H1 (cell line): Measurements from ENCODE around the gene OPRD1. TPM values are rescaled to one million over a fixed set of nuclear protein-coding genes. Genes with fewer than 3 reads are reported as not detected.

Source experiments
- CTBP2 ChIP-seq: IDR thresholded peaks from 2 replicates; pipeline ENCODE4 v1.7.0; 2011; ENCODE audit warnings: borderline replicate concordance, mild to moderate bottlenecking, moderate library complexity, mixed read lengths, low read length; ENCODE audit not compliant: insufficient read depth, insufficient read length
- KDM5A ChIP-seq: fragments of 200-600 bp; IDR thresholded peaks from 2 replicates; pipeline ENCODE4 v1.7.1; 2012; ENCODE audit warnings: mild to moderate bottlenecking, low read length, inconsistent platforms, mixed read lengths
- PHF8 ChIP-seq: fragments of 200-600 bp; sonication (generic); conservative IDR thresholded peaks from 2 replicates; pipeline ENCODE4 v1.7.1; 2012; ENCODE audit warnings: low read depth, mild to moderate bottlenecking, inconsistent platforms, low read length, moderate library complexity
- POU5F1 ChIP-seq: IDR thresholded peaks from 2 replicates; pipeline ENCODE4 v1.6.1; 2011; ENCODE audit warnings: low read depth, mild to moderate bottlenecking, low read length, moderate library complexity
- SRF ChIP-seq: IDR thresholded peaks from 2 replicates; pipeline ENCODE4 v1.6.1; 2011; ENCODE audit warnings: mild to moderate bottlenecking, low read depth, low read length, moderate library complexity
- SUZ12 ChIP-seq: fragments of 200-600 bp; sonication (generic); IDR thresholded peaks from 2 replicates; pipeline ENCODE4 v1.6.1; 2012; ENCODE audit warnings: mild to moderate bottlenecking, inconsistent platforms, low read length, moderate library complexity, mixed read lengths
- YY1 ChIP-seq: IDR thresholded peaks from 2 replicates; pipeline ENCODE4 v1.6.1; 2011; ENCODE audit warnings: low read depth, mild to moderate bottlenecking, low read length
- polyA plus RNA-seq, 7 experiments: library from polyadenylated mRNA; depleted of rRNA in 3 of 7; stranded (reverse) in 5 of 7; unstranded in 2 of 7; fragments of >200 nt in 5 of 7; fragments of 200-250 nt in 2 of 7; gene quantifications; 1 replicate in 5 of 7; 2 replicates in 1 of 7; 4 replicates in 1 of 7; pipeline versions ENCODE4 v1.2.1 to v1.2.3, GENCODE V29; 2011 to 2013; ENCODE audit warnings: missing spikeins in 2 of 7, mixed read lengths in 2 of 7
- total RNA-seq: library from RNA; stranded (reverse); fragmentation: NEBNext Ultra II Directional; extraction: Animal tissue kit (Norgen Biotek cat#: 25700); gene quantifications from 2 replicates; pipeline ENCODE4 v1.2.1, GENCODE V29; 2021
- TF ChIP-seq, protein P1 (sequence below): fragments of 300-600 bp; sonication (generic); IDR thresholded peaks from 2 replicates; pipeline ENCODE4 v1.7.1; 2012; ENCODE audit warnings: low read length, moderate library complexity, mild to moderate bottlenecking, inconsistent platforms; ENCODE audit not compliant: insufficient replicate concordance

Gene OPRD1
- total and polyA plus RNA-seq, 2 of the 8 experiments (the other 6 are each of a cell fraction or from before 2014, with no cell fraction given) = 2.6 to 3.7 TPM

DNA sequence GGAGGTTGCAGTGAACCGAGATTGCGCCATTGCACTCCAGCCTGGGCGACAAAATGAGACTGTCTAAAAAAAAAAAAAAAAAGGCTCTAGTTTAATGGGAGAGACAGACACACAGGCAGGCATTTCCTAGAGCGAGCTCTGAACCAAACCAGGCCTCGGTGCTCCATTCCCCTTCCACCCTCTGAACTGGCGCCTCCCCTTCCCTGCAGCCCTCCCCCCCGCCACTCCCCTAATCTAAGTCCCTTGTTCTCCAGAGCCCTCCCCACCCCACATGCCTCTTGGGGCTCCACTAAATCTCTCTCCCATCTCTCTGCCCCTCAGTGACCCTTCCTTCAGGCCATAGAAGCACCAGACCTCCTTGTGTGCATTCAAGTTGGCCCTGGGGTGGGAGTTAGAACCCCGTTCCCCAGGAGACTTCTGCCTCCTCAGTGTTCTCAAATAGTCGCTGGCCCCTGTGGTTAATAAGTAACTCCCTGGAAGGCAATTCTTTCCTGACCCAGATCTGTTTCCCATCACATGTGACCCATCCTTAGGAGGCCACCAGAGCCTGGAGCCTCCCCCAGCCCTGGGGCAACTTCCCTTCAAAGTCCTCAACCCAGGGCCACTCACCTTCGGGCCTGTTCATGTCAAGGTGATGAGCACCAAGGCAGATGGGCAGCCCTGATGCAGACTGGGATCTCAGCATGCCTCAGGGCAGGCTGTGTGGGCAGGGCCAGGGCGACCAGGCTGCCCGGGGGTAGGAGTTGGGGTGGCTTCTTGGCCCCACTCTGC is 59.8 kb downstream of the OPRD1 start (continued):
- TF ChIP-seq, protein P1, sequence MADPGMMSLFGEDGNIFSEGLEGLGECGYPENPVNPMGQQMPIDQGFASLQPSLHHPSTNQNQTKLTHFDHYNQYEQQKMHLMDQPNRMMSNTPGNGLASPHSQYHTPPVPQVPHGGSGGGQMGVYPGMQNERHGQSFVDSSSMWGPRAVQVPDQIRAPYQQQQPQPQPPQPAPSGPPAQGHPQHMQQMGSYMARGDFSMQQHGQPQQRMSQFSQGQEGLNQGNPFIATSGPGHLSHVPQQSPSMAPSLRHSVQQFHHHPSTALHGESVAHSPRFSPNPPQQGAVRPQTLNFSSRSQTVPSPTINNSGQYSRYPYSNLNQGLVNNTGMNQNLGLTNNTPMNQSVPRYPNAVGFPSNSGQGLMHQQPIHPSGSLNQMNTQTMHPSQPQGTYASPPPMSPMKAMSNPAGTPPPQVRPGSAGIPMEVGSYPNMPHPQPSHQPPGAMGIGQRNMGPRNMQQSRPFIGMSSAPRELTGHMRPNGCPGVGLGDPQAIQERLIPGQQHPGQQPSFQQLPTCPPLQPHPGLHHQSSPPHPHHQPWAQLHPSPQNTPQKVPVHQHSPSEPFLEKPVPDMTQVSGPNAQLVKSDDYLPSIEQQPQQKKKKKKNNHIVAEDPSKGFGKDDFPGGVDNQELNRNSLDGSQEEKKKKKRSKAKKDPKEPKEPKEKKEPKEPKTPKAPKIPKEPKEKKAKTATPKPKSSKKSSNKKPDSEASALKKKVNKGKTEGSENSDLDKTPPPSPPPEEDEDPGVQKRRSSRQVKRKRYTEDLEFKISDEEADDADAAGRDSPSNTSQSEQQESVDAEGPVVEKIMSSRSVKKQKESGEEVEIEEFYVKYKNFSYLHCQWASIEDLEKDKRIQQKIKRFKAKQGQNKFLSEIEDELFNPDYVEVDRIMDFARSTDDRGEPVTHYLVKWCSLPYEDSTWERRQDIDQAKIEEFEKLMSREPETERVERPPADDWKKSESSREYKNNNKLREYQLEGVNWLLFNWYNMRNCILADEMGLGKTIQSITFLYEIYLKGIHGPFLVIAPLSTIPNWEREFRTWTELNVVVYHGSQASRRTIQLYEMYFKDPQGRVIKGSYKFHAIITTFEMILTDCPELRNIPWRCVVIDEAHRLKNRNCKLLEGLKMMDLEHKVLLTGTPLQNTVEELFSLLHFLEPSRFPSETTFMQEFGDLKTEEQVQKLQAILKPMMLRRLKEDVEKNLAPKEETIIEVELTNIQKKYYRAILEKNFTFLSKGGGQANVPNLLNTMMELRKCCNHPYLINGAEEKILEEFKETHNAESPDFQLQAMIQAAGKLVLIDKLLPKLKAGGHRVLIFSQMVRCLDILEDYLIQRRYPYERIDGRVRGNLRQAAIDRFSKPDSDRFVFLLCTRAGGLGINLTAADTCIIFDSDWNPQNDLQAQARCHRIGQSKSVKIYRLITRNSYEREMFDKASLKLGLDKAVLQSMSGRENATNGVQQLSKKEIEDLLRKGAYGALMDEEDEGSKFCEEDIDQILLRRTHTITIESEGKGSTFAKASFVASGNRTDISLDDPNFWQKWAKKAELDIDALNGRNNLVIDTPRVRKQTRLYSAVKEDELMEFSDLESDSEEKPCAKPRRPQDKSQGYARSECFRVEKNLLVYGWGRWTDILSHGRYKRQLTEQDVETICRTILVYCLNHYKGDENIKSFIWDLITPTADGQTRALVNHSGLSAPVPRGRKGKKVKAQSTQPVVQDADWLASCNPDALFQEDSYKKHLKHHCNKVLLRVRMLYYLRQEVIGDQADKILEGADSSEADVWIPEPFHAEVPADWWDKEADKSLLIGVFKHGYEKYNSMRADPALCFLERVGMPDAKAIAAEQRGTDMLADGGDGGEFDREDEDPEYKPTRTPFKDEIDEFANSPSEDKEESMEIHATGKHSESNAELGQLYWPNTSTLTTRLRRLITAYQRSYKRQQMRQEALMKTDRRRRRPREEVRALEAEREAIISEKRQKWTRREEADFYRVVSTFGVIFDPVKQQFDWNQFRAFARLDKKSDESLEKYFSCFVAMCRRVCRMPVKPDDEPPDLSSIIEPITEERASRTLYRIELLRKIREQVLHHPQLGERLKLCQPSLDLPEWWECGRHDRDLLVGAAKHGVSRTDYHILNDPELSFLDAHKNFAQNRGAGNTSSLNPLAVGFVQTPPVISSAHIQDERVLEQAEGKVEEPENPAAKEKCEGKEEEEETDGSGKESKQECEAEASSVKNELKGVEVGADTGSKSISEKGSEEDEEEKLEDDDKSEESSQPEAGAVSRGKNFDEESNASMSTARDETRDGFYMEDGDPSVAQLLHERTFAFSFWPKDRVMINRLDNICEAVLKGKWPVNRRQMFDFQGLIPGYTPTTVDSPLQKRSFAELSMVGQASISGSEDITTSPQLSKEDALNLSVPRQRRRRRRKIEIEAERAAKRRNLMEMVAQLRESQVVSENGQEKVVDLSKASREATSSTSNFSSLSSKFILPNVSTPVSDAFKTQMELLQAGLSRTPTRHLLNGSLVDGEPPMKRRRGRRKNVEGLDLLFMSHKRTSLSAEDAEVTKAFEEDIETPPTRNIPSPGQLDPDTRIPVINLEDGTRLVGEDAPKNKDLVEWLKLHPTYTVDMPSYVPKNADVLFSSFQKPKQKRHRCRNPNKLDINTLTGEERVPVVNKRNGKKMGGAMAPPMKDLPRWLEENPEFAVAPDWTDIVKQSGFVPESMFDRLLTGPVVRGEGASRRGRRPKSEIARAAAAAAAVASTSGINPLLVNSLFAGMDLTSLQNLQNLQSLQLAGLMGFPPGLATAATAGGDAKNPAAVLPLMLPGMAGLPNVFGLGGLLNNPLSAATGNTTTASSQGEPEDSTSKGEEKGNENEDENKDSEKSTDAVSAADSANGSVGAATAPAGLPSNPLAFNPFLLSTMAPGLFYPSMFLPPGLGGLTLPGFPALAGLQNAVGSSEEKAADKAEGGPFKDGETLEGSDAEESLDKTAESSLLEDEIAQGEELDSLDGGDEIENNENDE = no peak
- TF ChIP-seq POU5F1 (no peak), CTBP2 (no peak), KDM5A (no peak), YY1 (no peak), SUZ12 (no peak), SRF (no peak), PHF8 (no peak)
